SIG-M5 treated with dmso at 0.1 percent for 504 hours (cell line): Measurements from ENCODE around the gene MLH1.

Experiments used
- DNase-seq: peaks from one replicate; lab custom pipeline; 2025; ENCODE audit not compliant: unreplicated experiment; lab: John Stamatoyannopoulos, UW

Gene MLH1

GRCh38 chr3:36973139-36973538, 20.2 kb upstream of the MLH1 start:
- no peak for DNase-seq

- DNase-seq, result no peak
These were observed 12.3 kb upstream of the MLH1 start for GRCh38 chr3:36981006-36981405.

GRCh38 chr3:36988356-36988755, 5.0 kb upstream of the MLH1 start:
- no peak for DNase-seq

GRCh38 chr3:36989005-36989404, 4.3 kb upstream of the MLH1 start:
- no peak for DNase-seq

- no peak for DNase-seq
These were observed 3.8 kb upstream of the MLH1 start for GRCh38 chr3:36989568-36989967.

- no peak for DNase-seq
These were observed 2.2 kb upstream of the MLH1 start for GRCh38 chr3:36991147-36991546.

GRCh38 chr3:36991923-36992805, 1.2 kb upstream of the MLH1 start:
- DNase-seq, result no peak

GRCh38 chr3:36992806-36993325, 452 bp upstream of the MLH1 start, which contains the start of gene EPM2AIP1:
Gene EPM2AIP1 (minus strand): TSS chr3:36993131. CDS start chr3:36993077, 54 bp downstream.
- DNase-seq, result no peak

- DNase-seq, result no peak
These were observed 21.3 kb downstream of the MLH1 start for GRCh38 chr3:37014620-37015019.

GRCh38 chr3:37015642-37016041, 22.3 kb downstream of the MLH1 start:
- DNase-seq, result no peak

- DNase-seq, result no peak
These were observed 23.6 kb downstream of the MLH1 start for GRCh38 chr3:37016903-37017302.

GRCh38 chr3:37017683-37018082, 24.4 kb downstream of the MLH1 start:
- DNase-seq, result no peak

- DNase-seq, result no peak
These were observed 30.8 kb downstream of the MLH1 start for GRCh38 chr3:37024092-37024491.

- peak; percentile 95 for DNase-seq
These were observed 31.6 kb downstream of the MLH1 start for GRCh38 chr3:37024820-37025405.

- DNase-seq, result no peak
These were observed 32.4 kb downstream of the MLH1 start for GRCh38 chr3:37025561-37026335.

- no peak for DNase-seq
These were observed 33.5 kb downstream of the MLH1 start for GRCh38 chr3:37026851-37027250.

GRCh38 chr3:37028329-37028728, 35.0 kb downstream of the MLH1 start:
- DNase-seq, result no peak

GRCh38 chr3:37029111-37029510, 35.8 kb downstream of the MLH1 start:
- no peak for DNase-seq

GRCh38 chr3:37029516-37030163, 36.3 kb downstream of the MLH1 start:
- DNase-seq, result no peak

GRCh38 chr3:37030588-37030987, 37.3 kb downstream of the MLH1 start:
- DNase-seq, result no peak

- no peak for DNase-seq
These were observed 37.9 kb downstream of the MLH1 start for GRCh38 chr3:37031096-37031682.
